Renal cortical epithelial cell (primary cell): Measurements from ENCODE around the gene OXNAD1. TPM values are rescaled to one million over a fixed set of nuclear protein-coding genes. Genes with fewer than 3 reads are reported as not detected.

ENCODE experiments used
- DNase-seq: peaks from one replicate; pipeline ENCODE4 v3.0.0-alpha.2; 2011; ENCODE audit warnings: low read depth
- total RNA-seq: library from RNA; depleted of rRNA; stranded (reverse); fragments of >200 nt; gene quantifications from 2 replicates; pipeline ENCODE4 v1.2.3, GENCODE V29; 2014

Gene OXNAD1
- 16.5 and 18.5 TPM in 2 replicates for total RNA-seq

GRCh38 chr3:16264708-16265454 is at the start of gene OXNAD1, which contains the start of gene DPH3:
OXNAD1 (plus strand) TSS chr3:16265212; CDS start chr3:16270953, 5,741 bp downstream.
DPH3 (minus strand) TSS chr3:16264943; CDS start chr3:16264876, 67 bp downstream.
- DNase-seq = peak; percentile 98

GRCh38 chr3:16216373-16216935 is 48.6 kb upstream of the OXNAD1 start:
- DNase-seq = no peak

- no peak for DNase-seq
These were observed 45.2 kb upstream of the OXNAD1 start for GRCh38 chr3:16219777-16220176.

- no peak for DNase-seq
These were observed 43.0 kb upstream of the OXNAD1 start for GRCh38 chr3:16221990-16222389.

- DNase-seq = no peak
These were observed 42.5 kb upstream of the OXNAD1 start for GRCh38 chr3:16222547-16222946.

- DNase-seq = no peak
These were observed 40.7 kb upstream of the OXNAD1 start for GRCh38 chr3:16224325-16224724.

GRCh38 chr3:16227566-16227965 is 37.4 kb upstream of the OXNAD1 start:
- DNase-seq = no peak

GRCh38 chr3:16229681-16230080 is 35.3 kb upstream of the OXNAD1 start:
- DNase-seq = no peak

- no peak for DNase-seq
These were observed 33.0 kb upstream of the OXNAD1 start for GRCh38 chr3:16231983-16232382.

GRCh38 chr3:16233806-16234205 is 31.2 kb upstream of the OXNAD1 start:
- no peak for DNase-seq

GRCh38 chr3:16234281-16234680 is 30.7 kb upstream of the OXNAD1 start:
- DNase-seq = no peak

GRCh38 chr3:16236030-16236639 is 28.9 kb upstream of the OXNAD1 start:
- no peak for DNase-seq

- no peak for DNase-seq
These were observed 28.1 kb upstream of the OXNAD1 start for GRCh38 chr3:16236856-16237393.

- no peak for DNase-seq
These were observed 25.8 kb upstream of the OXNAD1 start for GRCh38 chr3:16239086-16239770.

- no peak for DNase-seq
These were observed 25.2 kb upstream of the OXNAD1 start for GRCh38 chr3:16239780-16240179.

GRCh38 chr3:16240229-16241023 is 24.6 kb upstream of the OXNAD1 start:
- peak; percentile 77 for DNase-seq

- no peak for DNase-seq
These were observed 23.8 kb upstream of the OXNAD1 start for GRCh38 chr3:16241225-16241624.

GRCh38 chr3:16242177-16242576 is 22.8 kb upstream of the OXNAD1 start:
- no peak for DNase-seq

- DNase-seq = peak; percentile 61
These were observed 21.1 kb upstream of the OXNAD1 start for GRCh38 chr3:16243706-16244490.

GRCh38 chr3:16245609-16246008 is 19.4 kb upstream of the OXNAD1 start:
- DNase-seq = no peak
